GM19193 (cell line): ENCODE results near the gene FTSJ1.
A peak's percentile ranks its signal among the peaks of the same experiment; 100 is the strongest.

Source experiments
- POLR2A ChIP-seq: IDR thresholded peaks from 4 replicates; pipeline ENCODE4 v1.6.1; 2011; ENCODE audit not compliant: insufficient read depth, insufficient read length; ENCODE audit errors: extremely low read depth

Gene FTSJ1

DNA sequence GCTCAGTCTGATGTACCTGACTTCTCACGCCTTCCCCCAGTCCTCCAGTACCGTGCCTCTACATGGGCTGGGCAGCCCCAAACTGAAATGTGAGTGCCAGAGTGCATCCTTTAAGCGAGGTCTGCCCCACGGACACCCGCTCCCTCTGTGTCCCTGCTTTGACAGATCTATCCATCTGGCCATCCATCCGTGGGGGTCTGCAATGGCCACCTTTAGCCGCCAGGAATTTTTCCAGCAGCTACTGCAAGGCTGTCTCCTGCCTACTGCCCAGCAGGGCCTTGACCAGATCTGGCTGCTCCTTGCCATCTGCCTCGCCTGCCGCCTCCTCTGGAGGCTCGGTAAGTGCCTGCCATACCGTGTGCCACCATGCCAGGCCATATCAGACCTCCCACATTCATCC lies 33.6 kb downstream of the FTSJ1 start:
- TF ChIP-seq POLR2A = no peak

DNA sequence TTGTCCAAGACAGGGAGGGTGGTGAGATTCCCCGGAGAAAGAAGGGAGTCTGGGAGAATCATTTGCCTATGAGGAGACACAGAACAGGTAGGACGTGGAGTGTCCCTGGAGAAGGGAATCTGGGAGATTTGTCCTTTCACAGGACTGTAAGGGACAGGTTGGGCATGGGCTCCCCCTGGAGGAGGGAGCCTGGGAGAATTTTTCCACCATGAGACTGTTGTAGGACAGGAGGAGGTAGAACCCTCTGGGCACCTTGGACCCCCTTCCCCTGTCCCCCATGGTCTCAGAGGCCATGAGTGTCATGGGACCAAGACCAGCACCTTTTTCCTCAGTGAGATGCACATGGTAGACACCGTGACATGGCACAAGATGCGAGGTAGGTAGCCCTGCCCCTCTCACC lies 35.6 kb downstream of the FTSJ1 start:
- no peak for TF ChIP-seq POLR2A

DNA sequence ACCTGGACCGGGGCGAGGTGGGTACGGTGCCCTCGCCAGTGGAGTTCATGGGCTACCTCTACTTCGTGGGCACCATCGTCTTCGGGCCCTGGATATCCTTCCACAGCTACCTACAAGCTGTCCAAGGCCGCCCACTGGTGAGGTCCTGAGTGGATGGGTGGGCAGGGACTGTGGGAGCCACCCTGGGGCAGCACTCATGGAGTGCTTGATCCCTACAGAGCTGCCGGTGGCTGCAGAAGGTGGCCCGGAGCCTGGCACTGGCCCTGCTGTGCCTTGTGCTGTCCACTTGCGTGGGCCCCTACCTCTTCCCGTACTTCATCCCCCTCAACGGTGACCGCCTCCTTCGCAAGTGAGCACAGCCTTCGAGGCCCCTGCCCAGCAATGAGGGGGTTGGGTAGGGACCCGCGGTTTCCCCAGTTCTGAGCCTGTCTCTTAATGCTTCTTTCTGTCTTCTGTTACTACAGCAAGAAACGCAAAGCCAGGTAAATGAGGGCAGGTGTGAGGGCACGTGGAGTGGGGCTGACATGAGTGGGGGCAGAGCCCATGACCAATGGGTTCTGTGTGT lies 36.5 kb downstream of the FTSJ1 start:
- no peak for TF ChIP-seq POLR2A

DNA sequence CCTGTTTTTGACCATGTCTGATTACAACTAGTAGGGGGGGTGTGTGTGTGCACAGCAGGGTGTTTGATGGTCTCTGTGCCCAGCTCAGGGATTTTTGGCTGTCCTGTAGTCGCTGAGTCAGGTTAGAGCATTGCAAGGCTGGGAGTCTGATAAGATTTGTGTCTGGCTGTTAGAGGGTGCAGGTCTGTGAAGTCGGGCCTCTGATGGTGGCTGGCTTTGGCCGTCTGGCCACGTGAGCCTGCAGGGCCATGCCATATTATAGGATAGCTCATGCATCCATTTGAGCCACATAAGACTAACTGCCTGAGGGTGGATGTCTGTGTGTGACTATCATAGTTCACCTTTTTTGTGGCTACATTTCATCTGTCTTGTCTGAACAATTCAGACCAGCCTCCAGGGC lies 37.7 kb downstream of the FTSJ1 start:
- TF ChIP-seq POLR2A = no peak

DNA sequence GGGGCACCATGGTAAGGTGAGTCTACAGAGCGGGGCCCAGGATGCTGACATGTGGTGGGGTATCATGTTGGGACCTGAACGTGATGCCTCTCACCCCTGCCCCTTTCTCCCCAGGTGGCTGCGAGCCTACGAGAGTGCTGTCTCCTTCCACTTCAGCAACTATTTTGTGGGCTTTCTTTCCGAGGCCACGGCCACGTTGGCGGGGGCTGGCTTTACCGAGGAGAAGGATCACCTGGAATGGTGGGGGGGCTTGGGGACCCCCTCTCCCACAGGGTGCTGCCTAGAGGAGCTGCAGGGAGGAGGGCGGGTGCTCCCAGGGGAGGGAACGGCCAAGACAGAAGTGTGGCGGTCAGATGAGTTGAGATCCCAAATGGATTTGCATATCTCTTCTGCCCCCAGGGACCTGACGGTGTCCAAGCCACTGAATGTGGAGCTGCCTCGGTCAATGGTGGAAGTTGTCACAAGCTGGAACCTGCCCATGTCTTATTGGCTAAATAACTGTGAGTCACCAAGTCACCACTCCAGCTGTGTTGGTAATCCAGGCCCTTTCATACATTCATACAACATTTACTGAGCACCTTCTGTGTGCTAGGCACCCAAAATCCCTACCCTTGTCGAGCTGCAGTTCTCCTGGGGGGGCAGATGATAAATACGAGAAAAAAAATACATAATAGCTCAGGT lies 38.3 kb downstream of the FTSJ1 start:
- no peak for TF ChIP-seq POLR2A

DNA sequence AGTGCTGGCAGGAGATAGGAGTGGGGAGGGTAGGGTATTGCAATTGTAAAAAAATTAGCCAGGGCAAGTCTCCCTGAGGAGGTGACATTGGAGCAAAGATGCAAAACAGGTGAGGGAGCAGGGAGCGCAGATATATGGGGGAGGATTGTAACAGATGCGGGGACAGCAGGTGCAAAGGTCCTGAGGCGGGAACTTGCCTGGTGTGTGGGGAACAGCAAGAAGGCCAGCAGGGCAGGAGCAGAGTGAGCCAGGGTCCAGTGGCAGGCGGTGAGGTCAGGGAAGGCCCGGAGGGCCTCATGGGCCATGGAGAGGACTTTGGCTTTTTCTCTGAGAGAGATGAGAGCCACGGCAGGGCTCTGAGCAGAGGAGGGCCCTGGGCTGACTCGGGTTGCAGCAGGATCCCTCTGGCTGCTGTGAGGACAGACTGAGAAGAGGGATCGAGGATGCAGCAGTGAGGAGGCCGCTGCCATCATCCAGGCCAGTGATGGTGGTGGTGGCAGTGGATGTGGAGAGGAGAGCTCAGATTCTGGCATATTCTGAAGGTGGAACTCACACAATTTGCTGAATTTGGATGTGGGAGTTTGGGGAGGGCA lies 39.0 kb downstream of the FTSJ1 start:
- TF ChIP-seq POLR2A = no peak

DNA sequence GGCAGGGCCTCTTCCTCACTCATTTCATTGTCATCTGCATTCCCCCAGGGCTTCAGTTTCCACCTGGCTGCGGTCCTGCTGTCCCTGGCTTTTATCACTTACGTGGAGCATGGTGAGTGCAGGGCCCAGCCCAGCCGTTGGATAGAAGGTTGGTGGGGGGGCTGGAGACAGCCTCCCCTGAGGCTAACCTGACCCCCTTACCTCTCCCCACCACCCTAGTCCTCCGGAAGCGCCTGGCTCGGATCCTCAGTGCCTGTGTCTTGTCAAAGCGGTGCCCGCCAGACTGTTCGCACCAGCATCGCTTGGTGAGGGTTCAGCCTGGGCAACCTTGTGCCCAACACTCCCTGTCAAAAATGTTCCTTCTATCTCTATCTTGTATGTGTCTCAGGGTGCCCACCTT lies 39.8 kb downstream of the FTSJ1 start:
- TF ChIP-seq POLR2A = no peak

DNA sequence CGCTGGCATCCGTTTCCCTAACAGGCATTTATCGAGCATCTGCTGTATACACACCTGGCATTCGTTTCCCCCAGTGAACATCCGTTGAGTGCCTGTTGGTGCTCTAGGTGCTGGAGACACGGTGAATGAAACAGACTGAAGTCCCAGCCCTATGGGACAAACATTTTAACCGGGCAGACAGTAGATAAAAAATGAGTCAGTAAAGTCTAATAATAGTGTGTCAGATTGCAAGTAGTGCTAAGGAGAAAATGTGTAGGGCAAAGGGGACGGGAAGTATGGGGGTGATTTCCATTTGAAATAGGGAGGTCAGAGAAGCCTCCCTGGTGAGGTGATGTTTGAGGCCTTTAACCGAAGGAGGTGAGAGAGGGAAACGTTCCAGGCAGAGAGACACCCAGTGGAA lies 40.3 kb downstream of the FTSJ1 start:
- no peak for TF ChIP-seq POLR2A

DNA sequence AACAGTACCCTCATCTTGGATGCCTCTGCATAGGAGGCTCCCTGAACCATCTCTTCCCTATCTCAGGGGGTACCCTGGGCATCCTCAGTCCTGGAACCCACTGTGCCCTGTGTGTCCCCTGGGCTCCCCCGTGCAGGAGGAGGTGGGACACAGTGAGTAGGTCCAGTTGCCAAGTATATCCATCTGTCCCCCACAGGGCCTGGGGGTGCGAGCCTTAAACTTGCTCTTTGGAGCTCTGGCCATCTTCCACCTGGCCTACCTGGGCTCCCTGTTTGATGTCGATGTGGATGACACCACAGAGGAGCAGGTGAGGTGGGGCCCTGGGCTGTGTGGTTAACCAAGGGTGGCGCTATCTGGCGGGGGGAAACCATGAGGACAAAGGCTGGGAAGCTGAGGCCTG lies 41.0 kb downstream of the FTSJ1 start:
- TF ChIP-seq POLR2A = no peak

DNA sequence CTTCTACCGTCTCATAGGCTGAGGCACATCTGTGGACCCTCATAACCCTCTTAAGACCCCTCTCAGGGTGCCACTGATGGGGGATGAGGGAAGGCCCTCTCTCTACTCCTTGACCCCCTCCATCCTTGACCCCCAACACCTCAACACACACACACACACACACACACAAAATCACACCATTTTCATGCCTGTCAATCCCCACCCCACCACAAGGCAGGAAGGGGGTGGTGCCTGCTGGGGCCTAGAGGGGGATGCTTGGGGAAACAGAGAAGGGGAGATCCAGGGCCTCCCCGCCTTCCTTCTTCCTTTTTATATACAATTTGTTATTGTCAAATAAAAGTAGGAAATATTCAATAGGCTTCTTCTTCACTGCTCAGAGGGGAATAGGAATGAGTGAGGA lies 44.5 kb downstream of the FTSJ1 start:
- no peak for TF ChIP-seq POLR2A

DNA sequence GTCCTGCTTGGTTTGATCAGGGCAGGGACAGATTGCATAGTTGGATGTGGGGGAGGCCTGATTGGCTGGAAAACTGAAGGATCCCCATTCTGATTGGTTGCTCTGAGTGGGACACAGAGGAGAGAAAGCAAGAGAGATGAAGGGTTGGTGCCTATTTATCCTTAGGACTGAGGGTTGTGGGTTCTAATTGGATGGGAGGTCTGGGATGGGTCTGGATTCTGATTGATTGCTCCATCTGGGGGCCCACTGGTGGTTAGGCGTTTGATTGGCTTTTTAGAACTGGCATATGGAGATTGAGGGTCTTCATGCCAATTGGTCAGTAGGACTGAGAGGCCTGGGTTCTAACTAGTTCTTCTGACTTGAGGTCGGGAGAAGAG lies 45.0 kb downstream of the FTSJ1 start:
- no peak for TF ChIP-seq POLR2A

DNA sequence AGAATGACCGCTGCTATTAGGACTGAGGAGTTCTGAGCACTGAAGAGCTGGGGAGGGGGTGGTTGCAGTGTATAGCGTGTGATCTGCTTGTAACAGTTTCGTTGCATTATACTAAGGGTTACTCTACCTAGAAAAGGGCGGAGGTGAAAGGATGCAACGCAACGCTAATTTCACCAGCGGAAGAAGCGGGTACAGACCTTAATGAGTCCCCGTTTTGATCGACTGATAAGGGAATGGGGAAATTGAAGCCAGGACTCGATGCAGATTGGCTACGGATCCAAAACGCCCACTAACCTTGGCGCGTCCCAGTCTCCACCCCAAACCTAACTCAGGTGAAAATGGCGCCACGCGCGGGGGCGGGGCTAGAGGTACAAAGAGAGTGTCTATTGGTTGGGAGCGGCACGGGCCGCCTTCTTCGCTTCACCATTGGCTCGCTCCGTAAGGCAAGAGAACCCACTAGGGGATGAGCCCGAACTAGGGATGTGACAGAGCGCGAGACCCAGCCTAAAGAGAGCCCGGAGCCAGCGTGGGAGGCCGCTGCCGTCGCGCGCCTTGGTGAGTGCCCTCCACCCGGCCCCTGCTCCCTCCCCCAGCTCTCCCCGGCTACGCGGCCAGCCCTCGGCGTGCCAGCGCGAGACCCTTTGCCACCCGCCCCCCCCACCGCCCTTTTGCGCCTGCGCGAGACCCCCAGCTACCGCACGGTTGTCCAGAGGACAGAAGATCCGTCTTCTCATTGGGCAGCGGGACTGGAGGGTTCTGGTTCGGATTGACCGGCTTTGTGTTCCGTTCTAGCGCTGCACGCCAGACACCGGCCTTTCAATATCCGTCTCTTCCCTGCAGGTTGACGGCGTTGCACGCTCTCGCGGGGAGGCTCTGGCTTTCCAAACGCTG lies 45.6 kb downstream of the FTSJ1 start, which contains the start of gene EBP:
TSS of gene EBP (plus strand) at position 456 of the 891 bp plus-strand sequence. CDS start 1,964 bp downstream, outside the sequence.
- peak; percentile 77 for TF ChIP-seq POLR2A

DNA sequence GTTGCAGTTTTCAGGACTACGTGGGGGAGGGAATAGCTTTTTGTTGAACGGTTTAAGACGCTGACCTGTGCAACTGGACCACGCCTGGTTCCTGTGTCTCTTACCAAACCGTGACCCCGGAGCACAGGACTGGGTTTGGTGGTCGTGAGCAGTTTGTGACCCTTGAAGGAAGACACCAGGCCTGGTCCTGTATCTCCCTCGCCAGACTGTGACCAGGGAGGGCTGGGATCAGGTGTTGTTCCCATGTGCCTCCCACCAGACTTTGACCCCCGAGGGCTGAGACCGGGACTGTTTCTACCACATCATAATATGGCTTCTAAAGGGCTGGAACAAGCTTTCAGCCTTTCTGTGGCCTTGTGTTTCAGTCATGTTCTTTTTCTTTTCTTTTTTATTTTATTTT lies 46.3 kb downstream of the FTSJ1 start:
- TF ChIP-seq POLR2A = no peak

DNA sequence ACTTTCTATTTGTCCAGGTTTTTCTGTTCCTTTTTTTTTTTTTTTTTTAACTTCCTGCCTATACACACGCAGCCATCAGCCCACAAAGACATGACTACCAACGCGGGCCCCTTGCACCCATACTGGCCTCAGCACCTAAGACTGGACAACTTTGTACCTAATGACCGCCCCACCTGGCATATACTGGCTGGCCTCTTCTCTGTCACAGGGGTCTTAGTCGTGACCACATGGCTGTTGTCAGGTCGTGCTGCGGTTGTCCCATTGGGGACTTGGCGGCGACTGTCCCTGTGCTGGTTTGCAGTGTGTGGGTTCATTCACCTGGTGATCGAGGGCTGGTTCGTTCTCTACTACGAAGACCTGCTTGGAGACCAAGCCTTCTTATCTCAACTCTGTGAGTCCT lies 47.7 kb downstream of the FTSJ1 start:
- no peak for TF ChIP-seq POLR2A

DNA sequence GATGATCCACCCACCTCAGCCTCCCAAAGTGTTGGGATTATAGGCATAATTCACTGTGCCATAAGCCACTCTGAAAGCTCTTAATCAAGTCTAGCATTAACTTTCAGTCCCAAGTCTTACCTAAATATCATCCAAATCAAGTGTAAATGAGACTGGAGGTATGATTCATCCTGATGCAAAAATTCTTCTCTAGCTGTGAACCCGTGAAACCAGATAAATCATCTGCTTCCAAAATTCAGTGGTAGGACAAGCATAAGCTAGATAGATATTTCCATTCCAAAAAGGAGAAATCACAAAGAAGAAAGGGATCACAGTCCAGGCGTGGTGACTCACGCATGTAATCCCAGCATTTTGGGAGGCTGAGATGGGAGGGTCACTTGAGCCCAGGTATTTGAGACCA lies 54.7 kb downstream of the FTSJ1 start:
- no peak for TF ChIP-seq POLR2A

DNA sequence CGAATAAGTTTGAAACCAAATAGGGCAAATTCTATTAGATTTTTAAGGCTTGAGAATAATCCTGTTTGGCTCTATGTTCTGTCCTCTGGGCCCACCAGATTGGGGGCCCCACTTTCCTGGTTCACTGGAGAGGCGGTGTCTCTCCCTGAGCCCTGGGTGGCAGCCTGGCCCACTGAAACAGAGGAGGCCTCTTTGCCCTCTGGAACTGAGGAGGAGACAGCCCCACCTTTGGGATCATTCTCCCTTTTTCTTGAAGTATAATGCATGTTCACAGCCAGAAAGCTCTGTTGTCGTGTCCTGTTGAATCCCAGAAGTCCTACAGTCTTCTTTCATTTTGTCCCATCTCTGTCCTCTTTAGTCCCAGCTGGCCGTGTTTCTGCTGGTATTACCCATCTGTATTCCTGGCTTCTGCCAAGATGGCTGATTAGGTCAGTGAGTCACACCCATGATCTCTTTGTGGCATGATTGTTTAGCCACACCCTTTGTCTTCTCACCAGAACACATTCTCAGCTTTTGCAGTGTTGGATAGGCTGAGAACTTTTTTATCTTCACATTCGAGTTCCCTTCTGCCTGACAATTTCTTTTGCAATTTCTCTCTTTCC lies 55.5 kb downstream of the FTSJ1 start:
- no peak for TF ChIP-seq POLR2A

DNA sequence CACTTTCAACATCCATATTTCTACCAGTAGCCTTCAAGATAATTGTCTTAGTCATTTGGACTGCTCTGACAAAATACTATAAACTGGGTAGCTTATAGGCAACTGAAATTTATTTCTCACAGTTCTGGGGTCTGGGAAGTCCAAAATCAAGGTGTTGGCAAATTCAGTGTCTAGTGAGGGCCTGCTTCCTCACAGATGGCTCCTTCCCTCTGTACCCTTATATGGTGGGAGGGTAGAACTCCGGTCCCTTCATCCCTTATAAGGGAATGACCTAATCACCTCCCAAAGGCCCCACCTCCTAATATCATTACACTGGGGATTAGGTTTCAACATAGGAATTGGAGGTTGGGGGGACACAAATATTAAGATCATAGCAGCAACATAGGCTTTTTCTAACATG lies 56.2 kb downstream of the FTSJ1 start:
- TF ChIP-seq POLR2A = no peak
